Choroid plexus epithelial cell (primary cell): ENCODE measurements around the gene BRD3OS.

Experiments used
- DNase-seq: peaks from one replicate; pipeline ENCODE4 v3.0.0-alpha.2; 2010; ENCODE audit warnings: low read depth
- H3K4me3 ChIP-seq: 2 replicates; pipeline ENCODE4 v1.5.1; 2011; ENCODE audit warnings: low read depth, mild to moderate bottlenecking, control low read depth, low read length, moderate library complexity
- CTCF ChIP-seq: conservative IDR thresholded peaks from 2 replicates; pipeline ENCODE4 v1.5.1; 2011; ENCODE audit warnings: low read depth, mild to moderate bottlenecking, control low read depth, inconsistent platforms, low read length, moderate library complexity

Gene BRD3OS, protein sequence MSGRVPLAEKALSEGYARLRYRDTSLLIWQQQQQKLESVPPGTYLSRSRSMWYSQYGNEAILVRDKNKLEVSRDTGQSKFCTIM

DNA sequence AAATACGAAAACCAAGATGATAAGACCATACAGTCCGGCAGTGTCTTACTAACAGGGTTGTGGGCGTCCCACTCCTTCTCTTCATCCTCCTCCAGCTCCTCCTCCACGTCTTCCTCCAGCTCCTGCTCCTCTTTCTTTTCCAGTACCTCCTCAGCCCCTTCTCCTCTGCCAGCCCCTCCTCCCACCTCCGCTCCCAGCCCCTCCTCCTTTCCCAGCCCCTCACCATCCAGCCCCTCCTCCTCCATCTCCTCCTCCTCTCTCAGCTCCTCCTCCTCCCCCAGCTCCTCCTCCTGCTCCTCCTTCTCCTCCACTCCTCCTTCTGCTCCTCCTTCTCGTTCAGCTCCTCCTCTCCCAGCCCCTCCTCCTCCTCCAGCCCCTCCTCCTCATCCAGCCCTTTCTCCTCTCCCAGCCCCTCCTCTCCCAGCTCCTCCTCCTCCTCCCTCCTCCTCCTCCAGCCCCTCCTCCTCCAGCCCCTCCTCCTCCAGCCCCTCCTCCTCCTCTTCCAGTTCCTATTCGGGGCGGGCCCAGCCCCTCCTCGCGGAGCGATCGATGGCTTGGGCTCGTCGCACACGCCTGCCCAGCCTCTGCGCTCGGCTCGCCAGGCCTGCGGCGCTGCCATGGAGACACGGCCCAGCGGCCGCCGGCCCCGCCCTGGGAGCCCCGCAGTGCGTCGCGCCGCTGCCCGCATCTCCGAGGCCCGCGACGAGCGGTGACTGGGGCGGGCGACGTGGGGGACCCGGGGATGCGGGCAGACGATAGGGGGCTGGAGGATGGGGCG is at the start of gene BRD3OS:
BRD3OS (plus strand) TSS at position 654 of the 778 bp plus-strand sequence. CDS start 1,267 bp downstream, outside the sequence.
- peak within 1 kb of the TSS; percentile 87 for H3K4me3 ChIP-seq
- DNase-seq = peak; percentile 100
- no peak for TF ChIP-seq CTCF

DNA sequence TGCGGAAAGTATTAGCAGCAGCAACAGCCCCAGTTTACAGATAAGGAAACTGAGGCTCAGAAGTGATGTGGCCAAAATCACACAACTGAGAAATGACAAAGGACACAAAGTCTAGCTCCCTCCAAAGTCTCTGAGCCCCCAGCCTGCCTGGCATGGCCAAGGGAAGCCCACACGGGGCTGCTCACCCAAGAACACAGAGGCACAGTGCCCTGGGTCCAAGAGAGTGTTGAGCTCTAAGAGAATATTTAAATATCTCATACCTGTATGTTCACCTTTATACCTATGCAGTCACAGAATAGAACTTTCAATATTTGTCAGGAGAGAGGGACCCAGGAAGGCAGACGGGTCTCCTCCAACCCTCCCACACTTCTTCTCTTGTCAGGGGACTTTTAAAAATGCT is 49.8 kb upstream of the BRD3OS start:
- no peak for DNase-seq
- TF ChIP-seq CTCF = no peak
- no peak overlapping the region for H3K4me3 ChIP-seq

DNA sequence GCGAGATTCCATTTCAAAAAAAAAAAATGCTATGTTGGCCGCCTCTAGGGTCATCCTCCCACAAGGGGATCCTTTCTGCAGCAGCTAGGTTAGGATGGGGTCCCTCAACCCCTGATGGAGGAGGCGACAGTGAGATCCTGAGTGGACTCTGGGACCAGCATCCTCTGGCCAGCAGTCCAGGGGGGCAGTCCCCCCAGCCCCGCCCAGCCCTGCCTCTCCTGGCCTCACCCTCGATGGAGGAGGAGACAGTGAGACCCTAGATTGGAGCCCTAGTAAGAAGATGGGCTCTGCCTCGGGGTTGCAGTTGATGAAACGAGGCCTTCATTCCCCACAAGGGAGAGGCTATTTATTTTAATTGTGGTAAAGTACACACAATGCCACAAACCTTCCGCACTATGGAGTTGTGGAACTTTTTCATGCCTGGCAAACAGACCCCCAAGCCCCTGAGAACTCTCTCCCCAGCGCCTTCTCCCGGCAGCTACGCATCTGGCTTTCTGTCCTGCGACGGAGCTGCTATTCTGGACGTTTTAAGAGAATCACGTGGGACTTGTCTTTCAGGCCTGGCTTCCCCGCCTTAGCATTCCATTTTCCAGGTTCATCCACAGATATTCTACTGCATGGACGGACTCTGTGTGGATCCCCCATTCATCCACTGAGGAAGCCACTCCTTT is 49.0 kb upstream of the BRD3OS start:
- no peak overlapping the region for H3K4me3 ChIP-seq
- no peak for DNase-seq
- no peak for TF ChIP-seq CTCF

DNA sequence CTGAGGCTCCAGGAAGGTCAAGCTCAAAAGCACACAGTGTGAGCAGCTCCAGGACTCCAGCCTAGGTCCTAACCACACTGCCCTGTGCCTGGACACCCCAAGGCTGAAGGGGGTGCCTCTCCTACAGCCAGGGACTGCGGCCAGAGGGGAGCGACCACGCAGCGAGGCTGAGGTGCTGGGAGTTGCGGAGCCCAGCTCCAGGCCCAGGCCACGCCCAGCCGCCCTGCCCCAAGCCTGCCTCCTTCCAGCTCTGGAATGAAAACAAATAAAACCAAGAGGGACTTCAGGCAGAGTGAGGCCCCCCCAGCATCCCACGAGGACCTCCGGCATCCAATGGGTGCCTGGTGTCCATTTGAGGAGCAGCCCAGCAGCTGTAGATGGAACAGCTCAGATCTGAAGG is 48.4 kb upstream of the BRD3OS start:
- no peak overlapping the region for H3K4me3 ChIP-seq
- no peak for TF ChIP-seq CTCF
- DNase-seq = no peak

GRCh38 chr9:133977421-133978201 is 47.7 kb upstream of the BRD3OS start:
- DNase-seq = no peak
- TF ChIP-seq CTCF = no peak
- H3K4me3 ChIP-seq = no peak overlapping the region

DNA sequence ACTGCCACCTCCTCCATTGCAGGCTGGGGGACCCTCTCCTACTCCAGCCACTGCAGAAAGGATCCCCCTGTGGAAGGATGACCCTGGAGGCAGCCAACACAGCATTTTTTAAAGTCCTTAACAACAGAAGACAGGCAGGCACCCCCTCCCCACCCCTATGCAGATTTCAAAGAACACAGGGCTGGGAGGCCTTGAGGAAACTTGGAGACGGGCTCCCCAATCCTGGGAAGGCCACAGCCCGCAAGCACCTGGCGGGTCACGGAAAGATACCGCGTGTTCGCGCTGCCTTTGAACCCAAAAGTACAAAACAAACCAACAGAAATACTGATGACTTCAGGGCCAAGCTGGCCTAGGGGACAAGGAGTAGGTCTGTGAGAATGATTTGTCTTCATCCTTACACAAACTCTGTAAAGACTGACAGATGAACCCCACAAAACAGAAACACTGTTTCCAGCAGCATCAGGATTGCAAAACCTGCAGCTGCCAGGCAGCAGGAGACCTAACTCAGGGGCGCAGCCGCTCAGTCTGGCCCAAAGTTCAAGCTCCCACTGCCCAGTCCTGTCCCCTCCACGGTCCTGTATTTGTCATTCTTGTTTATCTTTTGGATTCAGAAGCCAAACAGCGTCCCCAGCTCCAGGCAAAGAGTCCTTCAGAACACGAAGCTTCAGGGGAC is 46.9 kb upstream of the BRD3OS start:
- TF ChIP-seq CTCF = no peak
- no peak for DNase-seq
- no peak overlapping the region for H3K4me3 ChIP-seq
